OCI-LY7 (cell line): ENCODE measurements around the gene MRPS34. TPM values are rescaled to one million over a fixed set of nuclear protein-coding genes. Genes with fewer than 3 reads are reported as not detected.

ENCODE experiments used
- BruUV-seq: library from RNA; stranded (reverse); fragments of 400-500 nt; replicated peaks from 2 replicates; lab custom pipeline; 2021; lab: Mats Ljungman, UMichigan
- CTCF ChIA-PET: fragments of 300-600 bp; sonication (Branson Sonifier 250); formaldehyde crosslinking; loops from one replicate; lab custom pipeline; 2022; ENCODE audit warnings: antibody characterized with exemption; ENCODE audit not compliant: unreplicated experiment; lab: Charles Lee
- POLR2A ChIA-PET: fragments of 300-600 bp; sonication (Branson Sonifier 250); formaldehyde crosslinking; loops from one replicate; lab custom pipeline; 2022; ENCODE audit warnings: antibody characterized with exemption; lab: Charles Lee
- DNase-seq: peaks from one replicate; pipeline ENCODE4 v3.0.0-alpha.2; 2015; ENCODE audit warnings: low spot score
- H2AFZ ChIP-seq: fragments of 200-600 bp; sonication (generic), shearing (Covaris generic); 2 replicates; pipeline ENCODE4 v1.6.1; 2014; ENCODE audit warnings: mild to moderate bottlenecking, antibody characterized with exemption, low read length, moderate library complexity
- H3K27ac ChIP-seq: fragments of 200-600 bp; sonication (generic); 2 replicates; pipeline ENCODE4 v1.5.1; 2014; ENCODE audit warnings: mixed run types, low read depth, mild to moderate bottlenecking, moderate library complexity, low read length, inconsistent platforms; ENCODE audit not compliant: poor library complexity, severe bottlenecking
- H3K36me3 ChIP-seq: fragments of 200-600 bp; sonication (generic); 2 replicates; pipeline ENCODE4 v1.6.1; 2014; ENCODE audit warnings: mild to moderate bottlenecking, antibody characterized with exemption, low read length, moderate library complexity, mixed read lengths; ENCODE audit not compliant: insufficient read depth
- H3K4me1 ChIP-seq: fragments of 200-600 bp; sonication (generic); 2 replicates; pipeline ENCODE4 v1.5.1; 2014; ENCODE audit warnings: mild to moderate bottlenecking, low read length; ENCODE audit not compliant: insufficient read depth, poor library complexity, severe bottlenecking
- H3K4me2 ChIP-seq: fragments of 200-600 bp; sonication (generic); 2 replicates; pipeline ENCODE4 v1.6.1; 2014; ENCODE audit warnings: mild to moderate bottlenecking, low read length
- H3K4me3 ChIP-seq: fragments of 200-600 bp; sonication (generic); 2 replicates; pipeline ENCODE4 v1.5.1; 2014; ENCODE audit warnings: mild to moderate bottlenecking, low read depth, low read length; ENCODE audit not compliant: poor library complexity, severe bottlenecking
- H3K79me2 ChIP-seq: fragments of 200-600 bp; sonication (generic); 2 replicates; pipeline ENCODE4 v1.6.1; 2016; ENCODE audit warnings: low read depth, mild to moderate bottlenecking, low read length, moderate library complexity, mixed read lengths; ENCODE audit not compliant: insufficient read depth
- H3K9me2 ChIP-seq: fragments of 200-600 bp; sonication (generic); 2 replicates; pipeline ENCODE4 v1.6.1; 2016; ENCODE audit warnings: mild to moderate bottlenecking, low read length, mixed read lengths; ENCODE audit not compliant: insufficient read depth
- H3K9me3 ChIP-seq: fragments of 200-600 bp; sonication (generic); 2 replicates; pipeline ENCODE4 v1.6.1; 2014; ENCODE audit warnings: mild to moderate bottlenecking, mixed run types, low read length, mixed read lengths
- H4K20me1 ChIP-seq: fragments of 200-600 bp; sonication (generic); 2 replicates; pipeline ENCODE4 v1.6.1; 2014; ENCODE audit warnings: mild to moderate bottlenecking, antibody characterized with exemption, low read length, moderate library complexity, mixed read lengths; ENCODE audit not compliant: insufficient read depth
- CTCF ChIP-seq: fragments of 200-600 bp; sonication (generic); conservative IDR thresholded peaks from 2 replicates; pipeline ENCODE4 v1.5.1; 2014; ENCODE audit warnings: mild to moderate bottlenecking, antibody characterized with exemption, low read length, moderate library complexity, mixed read lengths
- EZH2phosphoT487 ChIP-seq: fragments of 200-600 bp; sonication (generic); IDR thresholded peaks from 2 replicates; pipeline ENCODE4 v1.6.1; 2018; ENCODE audit warnings: low read depth, borderline replicate concordance, mild to moderate bottlenecking, mixed run types, antibody characterized with exemption, low read length, moderate library complexity, mixed read lengths
- intact Hi-C: fragments of 100-400 bp; cut with micrococcal nuclease; formaldehyde crosslinking; loops from one replicate; pipeline ENCODE4 v1.10.0; 2022; ENCODE audit not compliant: unreplicated experiment
- total RNA-seq, 2 experiments: library from RNA; depleted of rRNA in 1 of 2; stranded (reverse); fragments of >200 nt in 1 of 2; shearing (Covaris generic) in 1 of 2; gene quantifications; 2 replicates each; pipeline ENCODE4 v1.2.3, GENCODE V29; 2014 to 2022

MRPS34 gene
- total RNA-seq, 2 experiments from 2014 or later: 170 to 196 TPM

- POLR2A ChIA-PET: interaction anchor here (0.9 kb wide), 1 partner anchor 38 kb away, joined by 3 read pairs; the partner anchor contains the start of gene FAHD1
Measured at GRCh38 chr16:1789643-1790045, 16.7 kb upstream of the MRPS34 start.

GRCh38 chr16:1788708-1789100 is 15.8 kb upstream of the MRPS34 start:
- H3K4me3 ChIP-seq: no peak overlapping the region
- CTCF ChIA-PET: no interaction called here
- H4K20me1 ChIP-seq: no peaks in the 10 kb centered on the region; the same call in 1 of the 2 replicates
- no peak for DNase-seq
- TF ChIP-seq EZH2phosphoT487: no peak
- TF ChIP-seq CTCF: no peak
- POLR2A ChIA-PET: interaction anchor here (0.9 kb wide), 1 partner anchor 39 kb away, joined by 3 read pairs; the partner anchor contains the start of gene FAHD1
- H2AFZ ChIP-seq: no peak overlapping the region
- BruUV-seq: no TSS peak
- H3K27ac ChIP-seq: no peak overlapping the region
- H3K4me2 ChIP-seq: no peak overlapping the region
- H3K9me3 ChIP-seq: no peaks in the 10 kb centered on the region
- peaks cover 6% of the 10 kb centered on the region for H3K4me1 ChIP-seq
- peaks cover 39% of the 10 kb centered on the region; the same call in 1 of the 2 replicates for H3K36me3 ChIP-seq
- H3K79me2 ChIP-seq: peaks cover 16% of the 10 kb centered on the region
- intact Hi-C loops: no loop called here
- H3K9me2 ChIP-seq: no peaks in the 10 kb centered on the region

More at GRCh38 chr16:1789643-1790045, 16.7 kb upstream of the MRPS34 start:
- peaks cover 39% of the 10 kb centered on the region; the same call in 1 of the 2 replicates for H3K36me3 ChIP-seq
- no peak for DNase-seq
- H3K9me3 ChIP-seq: no peaks in the 10 kb centered on the region
- peaks cover 9% of the 10 kb centered on the region for H3K79me2 ChIP-seq
- intact Hi-C loops: no loop called here
- H2AFZ ChIP-seq: no peak overlapping the region
- BruUV-seq: no TSS peak
- H3K27ac ChIP-seq: no peak overlapping the region
- H3K9me2 ChIP-seq: no peaks in the 10 kb centered on the region
- CTCF ChIA-PET: no interaction called here
- H4K20me1 ChIP-seq: no peaks in the 10 kb centered on the region
- no peak overlapping the region for H3K4me3 ChIP-seq
- H3K4me2 ChIP-seq: no peak overlapping the region
- TF ChIP-seq EZH2phosphoT487 (no peak), CTCF (no peak)
- no peaks in the 10 kb centered on the region for H3K4me1 ChIP-seq

GRCh38 chr16:1788095-1788707 is 15.3 kb upstream of the MRPS34 start:
- H3K9me2 ChIP-seq: no peaks in the 10 kb centered on the region
- H3K79me2 ChIP-seq: peaks cover 21% of the 10 kb centered on the region
- H4K20me1 ChIP-seq: no peaks in the 10 kb centered on the region; the same call in 1 of the 2 replicates
- H3K9me3 ChIP-seq: no peaks in the 10 kb centered on the region
- no peak overlapping the region for H3K27ac ChIP-seq
- ChIA-PET CTCF (no interaction called here), POLR2A (no interaction called here)
- no peak for DNase-seq
- no peak overlapping the region for H3K4me3 ChIP-seq
- intact Hi-C loops: no loop called here
- no peak overlapping the region for H2AFZ ChIP-seq
- no peak overlapping the region for H3K4me2 ChIP-seq
- H3K36me3 ChIP-seq: peaks cover 39% of the 10 kb centered on the region; the same call in 1 of the 2 replicates
- TF ChIP-seq CTCF (no peak), EZH2phosphoT487 (no peak)
- BruUV-seq: no TSS peak
- H3K4me1 ChIP-seq: peaks cover 6% of the 10 kb centered on the region
